Neuronal stem cell (in vitro differentiated cells): ENCODE measurements around the gene SCAMP1.

Experiments
- DNase-seq: peaks from one replicate; pipeline ENCODE4 v3.0.0-alpha.2; 2013; ENCODE audit warnings: low spot score
- H2AFZ ChIP-seq: one replicate; pipeline ENCODE4 v1.6.1; 2013; ENCODE audit warnings: mild to moderate bottlenecking, low read length, inconsistent platforms
- H2AK5ac ChIP-seq: 2 replicates; pipeline ENCODE4 v1.6.1; 2013; ENCODE audit warnings: low read depth, mild to moderate bottlenecking, inconsistent platforms, low read length, moderate library complexity, mixed read lengths
- H2BK120ac ChIP-seq: 2 replicates; pipeline ENCODE4 v1.6.1; 2013; ENCODE audit warnings: low read depth, mild to moderate bottlenecking, inconsistent platforms, low read length, moderate library complexity, mixed read lengths
- H2BK12ac ChIP-seq: one replicate; pipeline ENCODE4 v1.6.1; 2013; ENCODE audit warnings: low read length, inconsistent platforms
- H2BK15ac ChIP-seq: 2 replicates; pipeline ENCODE4 v1.6.1; 2013; ENCODE audit warnings: mild to moderate bottlenecking, low read length, inconsistent platforms, mixed read lengths
- H2BK5ac ChIP-seq: one replicate; pipeline ENCODE4 v1.6.1; 2013; ENCODE audit warnings: inconsistent platforms, mild to moderate bottlenecking, low read length, moderate library complexity
- H3K14ac ChIP-seq: one replicate; pipeline ENCODE4 v1.6.1; 2013; ENCODE audit warnings: low read length, inconsistent platforms
- H3K18ac ChIP-seq: 2 replicates; pipeline ENCODE4 v1.6.1; 2013; ENCODE audit warnings: low read length, inconsistent platforms
- H3K23ac ChIP-seq: 2 replicates; pipeline ENCODE4 v1.6.1; 2013; ENCODE audit warnings: low read depth, mild to moderate bottlenecking, mixed read lengths, low read length, inconsistent platforms; ENCODE audit not compliant: poor library complexity
- H3K27ac ChIP-seq: replicated peaks from 3 replicates; pipeline ENCODE4 v1.5.1; 2013; ENCODE audit warnings: low read length, inconsistent platforms
- H3K27me3 ChIP-seq, 3 experiments: 2 replicates each; pipeline ENCODE4 v1.6.1; 2013; ENCODE audit warnings: low read length in 3 of 3, mild to moderate bottlenecking in 2 of 3, inconsistent platforms in 1 of 3, low read depth in 1 of 3, mixed read lengths in 1 of 3, moderate library complexity in 1 of 3; ENCODE audit not compliant: control insufficient read depth in 3 of 3, insufficient read depth in 3 of 3
- H3K36me3 ChIP-seq, 2 donors: replicated peaks in 1 of 2; 2 replicates each; pipeline ENCODE4 v1.6.1; 2013; ENCODE audit warnings: low read length in 2 of 2; ENCODE audit not compliant: control insufficient read depth in 2 of 2, insufficient read depth in 2 of 2
- H3K4ac ChIP-seq: 2 replicates; pipeline ENCODE4 v1.6.1; 2013; ENCODE audit warnings: inconsistent platforms, mild to moderate bottlenecking, low read length, moderate library complexity
- H3K4me1 ChIP-seq, 2 donors: 1 replicate in 1 of 2; 2 replicates in 1 of 2; pipeline ENCODE4 v1.6.1; 2013; ENCODE audit warnings: low read length in 2 of 2, low read depth in 1 of 2; ENCODE audit not compliant: control insufficient read depth in 2 of 2, insufficient read depth in 1 of 2
- H3K4me2 ChIP-seq: one replicate; pipeline ENCODE4 v1.6.1; 2013; ENCODE audit warnings: mild to moderate bottlenecking, low read length, inconsistent platforms; ENCODE audit not compliant: insufficient read depth, poor library complexity, severe bottlenecking
- H3K4me3 ChIP-seq, 2 donors: 2 replicates each; pipeline ENCODE4 v1.5.1; 2013; ENCODE audit warnings: low read length in 2 of 2, mild to moderate bottlenecking in 2 of 2, inconsistent platforms in 1 of 2, moderate library complexity in 1 of 2
- H3K79me1 ChIP-seq: one replicate; pipeline ENCODE4 v1.6.1; 2013; ENCODE audit warnings: low read depth, mild to moderate bottlenecking, inconsistent platforms, low read length, moderate library complexity
- H3K9ac ChIP-seq: one replicate; pipeline ENCODE4 v1.6.1; 2013; ENCODE audit warnings: mild to moderate bottlenecking, low read depth, low read length, inconsistent platforms; ENCODE audit not compliant: poor library complexity
- H3K9me3 ChIP-seq, 2 donors: replicated peaks in 1 of 2; 2 replicates each; pipeline versions ENCODE3 to v1.6.1; 2013; ENCODE audit warnings: low read length in 2 of 2, mild to moderate bottlenecking in 2 of 2, inconsistent platforms in 1 of 2, low read depth in 1 of 2, mixed read lengths in 1 of 2, moderate library complexity in 1 of 2; ENCODE audit not compliant: control insufficient read depth in 2 of 2, insufficient read depth in 1 of 2
- H4K8ac ChIP-seq: one replicate; pipeline ENCODE4 v1.6.1; 2013; ENCODE audit warnings: low read depth, mild to moderate bottlenecking, inconsistent platforms, low read length, moderate library complexity
- H4K91ac ChIP-seq: one replicate; pipeline ENCODE4 v1.6.1; 2013; ENCODE audit warnings: low read length, low read depth, mild to moderate bottlenecking, inconsistent platforms; ENCODE audit not compliant: poor library complexity
- WGBS, 2 donors: extraction: QIAGEN DNeasy Blood & Tissue Kit; methylation state at CpG; one replicate each; pipeline ENCODE4 v1.1.7; 2013; ENCODE audit warnings: missing lambda C conversion rate in 2 of 2, mixed read lengths in 1 of 2; ENCODE audit not compliant: insufficient read length in 2 of 2, insufficient replicate concordance in 1 of 2; ENCODE audit errors: extremely low coverage in 2 of 2; 5-methylcytosine and 5-hydroxymethylcytosine counted together

The SCAMP1 gene

GRCh38 chr5:78515670-78516069, 155.3 kb downstream of the SCAMP1 start:
- H2BK120ac ChIP-seq = no peak overlapping the region
- no peak overlapping the region for H4K8ac ChIP-seq
- H3K79me1 ChIP-seq = no peaks in the 10 kb centered on the region
- H2BK12ac ChIP-seq = no peak overlapping the region
- H3K14ac ChIP-seq = no peak overlapping the region
- no peak overlapping the region for H2BK5ac ChIP-seq
- no peaks in the 10 kb centered on the region for H3K27me3 ChIP-seq
- no peak overlapping the region for H3K18ac ChIP-seq
- H2AK5ac ChIP-seq = no peak overlapping the region
- no peaks in the 10 kb centered on the region for H3K36me3 ChIP-seq
- no peak overlapping the region for H3K27ac ChIP-seq
- H3K23ac ChIP-seq = no peak overlapping the region
- no peak overlapping the region for H3K4ac ChIP-seq
- H3K4me1 ChIP-seq = peaks cover 6 to 16% of the 10 kb centered on the region in 2 donors
- no peak overlapping the region for H4K91ac ChIP-seq
- H3K4me3 ChIP-seq = no peak overlapping the region
- H2BK15ac ChIP-seq = no peak overlapping the region
- no peak overlapping the region for H3K4me2 ChIP-seq
- WGBS, 2 donors = no CpG with 5 or more reads among the region's 3 CpGs
- H3K9ac ChIP-seq = no peak overlapping the region
- peaks cover 2% of the 10 kb centered on the region in 2 donors for H3K9me3 ChIP-seq
- DNase-seq = no peak
- H2AFZ ChIP-seq = no peak overlapping the region

- H3K14ac ChIP-seq = no peak overlapping the region
- no peak overlapping the region for H3K27ac ChIP-seq
- H3K79me1 ChIP-seq = no peaks in the 10 kb centered on the region
- H4K8ac ChIP-seq = no peak overlapping the region
- no peak overlapping the region for H2AK5ac ChIP-seq
- H2BK15ac ChIP-seq = no peak overlapping the region
- H3K4me2 ChIP-seq = no peak overlapping the region
- no peak overlapping the region for H2BK5ac ChIP-seq
- H3K27me3 ChIP-seq = no peaks in the 10 kb centered on the region
- H3K23ac ChIP-seq = no peak overlapping the region
- peaks cover 6% of the 10 kb centered on the region in 2 donors for H3K4me1 ChIP-seq
- H2BK12ac ChIP-seq = no peak overlapping the region
- H4K91ac ChIP-seq = no peak overlapping the region
- H3K4me3 ChIP-seq = no peak overlapping the region
- H3K9me3 ChIP-seq = peaks cover 2% of the 10 kb centered on the region in 2 donors
- no peak overlapping the region for H3K18ac ChIP-seq
- H3K36me3 ChIP-seq = no peaks in the 10 kb centered on the region
- DNase-seq = no peak
- no peak overlapping the region for H2BK120ac ChIP-seq
- no peak overlapping the region for H3K4ac ChIP-seq
- H2AFZ ChIP-seq = no peak overlapping the region
- no peak overlapping the region for H3K9ac ChIP-seq
- no CpG with 5 or more reads among the region's 14 CpGs for WGBS, 2 donors
Measured at GRCh38 chr5:78518365-78519197, 158.2 kb downstream of the SCAMP1 start.

GRCh38 chr5:78519198-78519941, 159.0 kb downstream of the SCAMP1 start:
- no peak overlapping the region for H3K9ac ChIP-seq
- H2BK12ac ChIP-seq = no peak overlapping the region
- H2AFZ ChIP-seq = no peak overlapping the region
- H2BK5ac ChIP-seq = no peak overlapping the region
- no peak for DNase-seq
- no peaks in the 10 kb centered on the region for H3K36me3 ChIP-seq
- H2AK5ac ChIP-seq = no peak overlapping the region
- no peak overlapping the region for H3K4me2 ChIP-seq
- H3K79me1 ChIP-seq = no peaks in the 10 kb centered on the region
- no peak overlapping the region for H4K8ac ChIP-seq
- H3K4me3 ChIP-seq = no peak overlapping the region
- H3K23ac ChIP-seq = no peak overlapping the region
- no peak overlapping the region for H2BK120ac ChIP-seq
- H3K18ac ChIP-seq = no peak overlapping the region
- no peak overlapping the region for H3K27ac ChIP-seq
- H3K4me1 ChIP-seq = peaks cover 6% of the 10 kb centered on the region in 2 donors
- H2BK15ac ChIP-seq = no peak overlapping the region
- H3K4ac ChIP-seq = no peak overlapping the region
- H3K27me3 ChIP-seq = no peaks in the 10 kb centered on the region
- H3K9me3 ChIP-seq = no peaks in the 10 kb centered on the region
- H3K14ac ChIP-seq = no peak overlapping the region
- WGBS, 2 donors = no CpG with 5 or more reads among the region's 9 CpGs
- no peak overlapping the region for H4K91ac ChIP-seq

GRCh38 chr5:78521455-78521854, 161.0 kb downstream of the SCAMP1 start:
- DNase-seq = no peak
- H3K9ac ChIP-seq = no peak overlapping the region
- H2BK5ac ChIP-seq = no peak overlapping the region
- no peak overlapping the region for H3K18ac ChIP-seq
- no peak overlapping the region for H4K8ac ChIP-seq
- no peaks in the 10 kb centered on the region for H3K27me3 ChIP-seq
- H3K9me3 ChIP-seq = no peaks in the 10 kb centered on the region
- no peak overlapping the region for H2AK5ac ChIP-seq
- H2BK15ac ChIP-seq = no peak overlapping the region
- no CpG with 5 or more reads among the region's 2 CpGs for WGBS, 2 donors
- no peak overlapping the region for H3K14ac ChIP-seq
- no peak overlapping the region for H4K91ac ChIP-seq
- H3K4me3 ChIP-seq = no peak overlapping the region
- H3K23ac ChIP-seq = no peak overlapping the region
- no peak overlapping the region for H2AFZ ChIP-seq
- H3K4ac ChIP-seq = no peak overlapping the region
- no peaks in the 10 kb centered on the region for H3K36me3 ChIP-seq
- no peak overlapping the region for H2BK120ac ChIP-seq
- no peaks in the 10 kb centered on the region for H3K79me1 ChIP-seq
- H3K27ac ChIP-seq = no peak overlapping the region
- H3K4me2 ChIP-seq = no peak overlapping the region
- H3K4me1 ChIP-seq = peaks cover 3 to 6% of the 10 kb centered on the region in 2 donors
- H2BK12ac ChIP-seq = no peak overlapping the region
